ENCODE results near the gene APLF. TPM values are rescaled to one million over a fixed set of nuclear protein-coding genes. Genes with fewer than 3 reads are reported as not detected.

APLF gene
- total and polyA plus RNA-seq, 2 experiments from 2014 or later: 3.0 to 3.7 TPM

GRCh38 chr2:68506170-68506569 lies 38.8 kb downstream of the APLF start (continued):
- TF ChIP-seq ZNF331 (CRISPR knock-in tag; IDR thresholded peaks at IDR 0.05; ENCODE audit: low read depth) (no peak), STAT1 (IDR thresholded peaks at IDR 0.05; ENCODE audit: unreplicated experiment) (no peak), EZH2 (IDR thresholded peaks at IDR 0.05; ENCODE audit: low read depth, unreplicated experiment) (no peak), ZNF462 (CRISPR knock-in tag; IDR thresholded peaks at IDR 0.05) (no peak)

GRCh38 chr2:68512326-68512725 lies 44.9 kb downstream of the APLF start:
- Histone ChIP-seq H3K36me3 (ENCODE audit: insufficient read depth) (no peaks in the 10 kb centered on the region), H3K4me1 (ENCODE audit: insufficient read depth) (no peaks in the 10 kb centered on the region), H3K27ac (ENCODE audit: low read depth) (no peak overlapping the region), H4K20me1 (replicated peaks; ENCODE audit: insufficient read depth) (no peaks in the 10 kb centered on the region), H3K4me3 (no peak overlapping the region), H3K27me3 (ENCODE audit: insufficient read depth) (no peaks in the 10 kb centered on the region), H3K9me2 (ENCODE audit: insufficient read depth) (no peaks in the 10 kb centered on the region), H3K4me2 (no peak overlapping the region), H3F3A (replicated peaks; ENCODE audit: low read depth) (no peaks in the 10 kb centered on the region), H2AFZ (no peak overlapping the region), H3K79me2 (replicated peaks; ENCODE audit: insufficient read depth) (no peaks in the 10 kb centered on the region)
- TF ChIP-seq CTCF (conservative IDR thresholded peaks at IDR 0.05; ENCODE audit: low read depth in 2 of 2) (no peak), NANOG (IDR thresholded peaks at IDR 0.05; ENCODE audit: borderline replicate concordance) (no peak), REST (IDR thresholded peaks at IDR 0.05; ENCODE audit: unreplicated experiment) (no peak), EZH2 (IDR thresholded peaks at IDR 0.05; ENCODE audit: low read depth, unreplicated experiment) (no peak), CREB1 (CRISPR knock-in tag; IDR thresholded peaks at IDR 0.05; ENCODE audit: low read depth) (no peak), JUNB (IDR thresholded peaks at IDR 0.05; ENCODE audit: unreplicated experiment) (no peak)
- Mint-ChIP-seq H3K27ac (no peak overlapping the region), H3K36me3 (ENCODE audit: low read depth) (peaks cover 8% of the 10 kb centered on the region; the same call in 1 of the 3 replicates), H3K9me3 (no peaks in the 10 kb centered on the region), H3K4me1 (no peaks in the 10 kb centered on the region), H3K4me3 (no peak overlapping the region), H3K27me3 (ENCODE audit: insufficient read depth, low read depth, poor library complexity) (no peaks in the 10 kb centered on the region)
- DNase-seq (ENCODE audit: low spot score): no peak
- ATAC-seq: no peak
